Mesodermal cell (in vitro differentiated cells): ENCODE data around the gene C2CD4A.
A peak's percentile ranks its signal among the peaks of the same experiment; 100 is the strongest.

Source experiments
- H3K27ac ChIP-seq: 2 replicates; pipeline ENCODE4 v1.7.0; 2013; ENCODE audit warnings: mild to moderate bottlenecking, low read depth, low read length, moderate library complexity; ENCODE audit not compliant: severe bottlenecking
- H3K36me3 ChIP-seq: 2 replicates; pipeline ENCODE4 v1.7.1; 2013; ENCODE audit warnings: mild to moderate bottlenecking, low read length, moderate library complexity; ENCODE audit not compliant: control insufficient read depth, insufficient read depth
- H3K4me1 ChIP-seq: one replicate; pipeline ENCODE4 v1.7.1; 2013; ENCODE audit warnings: mild to moderate bottlenecking, low read length; ENCODE audit not compliant: insufficient read depth, control insufficient read depth, poor library complexity, severe bottlenecking
- H3K4me3 ChIP-seq: 2 replicates; pipeline ENCODE4 v1.7.0; 2013; ENCODE audit warnings: low read length, control low read depth, mild to moderate bottlenecking; ENCODE audit not compliant: insufficient read depth, poor library complexity, severe bottlenecking; ENCODE audit errors: extremely low read depth
- H3K9me3 ChIP-seq: 2 replicates; pipeline ENCODE4 v1.7.1; 2013; ENCODE audit warnings: mild to moderate bottlenecking, low read length, moderate library complexity; ENCODE audit not compliant: control insufficient read depth
- WGBS, 2 experiments: methylation state at CpG; one replicate each; pipeline ENCODE4 v1.1.5; 2013; ENCODE audit warnings: missing lambda C conversion rate in 2 of 2; ENCODE audit not compliant: insufficient coverage in 2 of 2; 5-methylcytosine and 5-hydroxymethylcytosine counted together

C2CD4A gene

GRCh38 chr15:62115847-62116246, 49.1 kb downstream of the C2CD4A start:
- H3K4me3 ChIP-seq, result no peak overlapping the region
- no peak overlapping the region for H3K27ac ChIP-seq
- peaks cover 4% of the 10 kb centered on the region for H3K4me1 ChIP-seq
- H3K9me3 ChIP-seq, result no peaks in the 10 kb centered on the region
- H3K36me3 ChIP-seq, result no peaks in the 10 kb centered on the region
- no CpG with 5 or more reads among the region's 1 CpG for WGBS, 2 experiments

GRCh38 chr15:62118520-62119226, 51.9 kb downstream of the C2CD4A start:
- no peak overlapping the region for H3K4me3 ChIP-seq
- no peaks in the 10 kb centered on the region for H3K9me3 ChIP-seq
- H3K27ac ChIP-seq, result peak overlapping the region; percentile 70
- 89 to 98% methylated on average over 3 to 5 of the region's 7 CpGs for WGBS, 2 experiments
- H3K36me3 ChIP-seq, result no peaks in the 10 kb centered on the region
- peaks cover 4% of the 10 kb centered on the region for H3K4me1 ChIP-seq

- H3K4me3 ChIP-seq, result no peak overlapping the region
- H3K9me3 ChIP-seq, result no peaks in the 10 kb centered on the region
- WGBS, 2 experiments, result 53 to 61% methylated on average over 3 of the region's 7 CpGs
- H3K4me1 ChIP-seq, result peaks cover 4% of the 10 kb centered on the region
- no peaks in the 10 kb centered on the region for H3K36me3 ChIP-seq
- H3K27ac ChIP-seq, result peak overlapping the region; percentile 70
Measured at GRCh38 chr15:62119227-62119864, 52.6 kb downstream of the C2CD4A start.

- 79 to 97% methylated on average over 2 to 3 of the region's 3 CpGs for WGBS, 2 experiments
- no peak overlapping the region for H3K4me3 ChIP-seq
- H3K9me3 ChIP-seq, result no peaks in the 10 kb centered on the region
Measured at GRCh38 chr15:62119874-62120273, 53.1 kb downstream of the C2CD4A start.

More at GRCh38 chr15:62119874-62120273, 53.1 kb downstream of the C2CD4A start:
- Histone ChIP-seq H3K36me3 (no peaks in the 10 kb centered on the region), H3K4me1 (peaks cover 4% of the 10 kb centered on the region), H3K27ac (peak overlapping the region; percentile 70)
